ENCODE results near the gene POP7.
"Not testable (repeated sequence)": the region's sequence is repeated elsewhere in the genome, so short reads cannot be mapped to it uniquely, and the experiment has no call there.

POP7 gene

DNA sequence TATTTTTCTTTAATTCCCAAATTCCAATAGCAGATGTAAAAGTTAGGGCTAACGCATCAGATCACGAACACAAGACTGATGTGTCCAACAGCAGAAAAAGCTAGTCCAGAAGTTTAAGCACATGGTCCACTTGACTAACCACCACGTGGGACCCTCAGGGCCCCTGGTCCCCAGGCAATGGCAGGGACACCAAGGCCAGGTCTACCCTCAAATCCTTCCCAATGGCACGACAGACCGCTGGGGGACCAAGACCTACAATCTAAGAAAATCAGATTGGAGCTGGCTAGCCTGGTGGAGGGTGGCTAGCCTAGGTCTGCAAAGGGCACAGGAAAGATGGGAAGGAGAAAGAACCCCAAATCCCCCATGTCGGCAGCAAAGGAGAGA, 13.4 kb upstream of the POP7 start:
- no peak for DNase-seq (ENCODE audit: low spot score)

DNA sequence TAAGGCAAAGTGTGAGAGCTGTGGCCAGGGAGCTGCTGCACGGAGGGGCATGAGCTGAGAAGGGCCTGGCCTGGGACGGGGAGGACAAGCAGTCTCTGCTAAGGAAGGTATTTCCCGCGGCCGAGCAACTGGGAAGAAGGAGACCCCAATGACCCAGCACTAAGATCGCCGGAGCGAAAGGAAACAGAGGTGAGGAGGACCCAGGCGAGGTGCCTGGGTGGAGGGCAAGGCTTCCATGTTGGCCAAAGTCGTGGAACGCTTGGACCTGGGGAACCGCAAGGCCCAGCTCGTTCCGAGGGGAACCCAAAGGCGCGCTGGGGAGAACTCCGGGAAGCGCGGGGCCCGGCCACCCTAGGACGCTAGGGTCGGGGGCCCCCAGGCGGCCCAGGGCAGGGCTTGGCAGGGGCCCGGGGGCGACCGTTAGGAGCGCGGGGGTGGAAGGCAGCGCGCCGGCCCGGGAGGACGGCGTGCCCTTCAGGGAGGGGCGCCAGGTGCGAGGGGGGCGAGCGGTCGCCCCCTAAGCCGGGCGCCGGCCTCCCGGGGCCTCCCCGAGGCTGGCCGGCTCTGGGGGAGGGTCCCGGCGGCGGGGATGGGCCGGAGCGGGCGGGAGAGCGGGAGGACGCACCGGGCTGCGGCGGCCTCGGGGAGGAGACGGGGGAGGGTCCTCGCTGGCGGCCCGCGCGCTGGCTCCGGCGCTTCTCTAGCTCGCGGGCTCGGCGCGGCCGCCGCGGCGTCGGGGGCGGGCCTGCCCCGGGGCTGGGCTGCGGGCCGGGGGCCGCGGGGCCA, 12.4 kb upstream of the POP7 start:
- no peak for DNase-seq (ENCODE audit: low spot score)

DNA sequence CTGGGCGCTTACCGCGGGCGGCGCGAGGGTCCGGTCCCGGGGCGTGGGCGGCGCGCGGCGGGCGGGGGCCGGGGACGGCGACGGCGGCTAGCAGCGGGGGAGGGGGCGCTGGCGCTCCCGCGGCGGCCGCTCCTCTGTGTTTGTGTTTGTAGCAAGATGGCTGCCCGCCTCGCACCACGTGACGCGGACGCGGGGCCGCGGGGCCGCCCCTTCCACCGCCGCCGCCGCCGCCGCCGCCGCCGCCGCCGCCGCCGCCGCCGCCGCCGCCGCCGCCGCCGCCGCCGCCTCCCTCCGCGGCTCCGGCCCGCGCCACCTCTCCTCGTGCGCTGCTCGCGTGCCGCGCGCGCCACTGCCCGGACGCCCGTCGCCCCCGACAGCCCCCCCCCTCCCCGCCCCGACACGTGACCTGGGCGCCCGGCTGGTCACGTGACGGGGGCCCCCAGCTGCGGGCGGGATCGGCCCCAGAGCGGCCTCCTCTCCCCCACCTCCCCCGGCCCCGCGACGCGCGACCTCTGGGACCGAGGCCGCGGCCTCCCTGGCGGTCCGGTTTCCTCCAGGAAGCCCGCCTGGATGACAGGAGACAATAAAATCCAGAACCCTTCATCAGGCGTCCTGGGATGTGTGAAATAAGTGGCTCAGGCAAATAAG, 11.7 kb upstream of the POP7 start, which contains the start of gene GIGYF1:
TSS of gene GIGYF1 (minus strand) at position 153 of the 648 bp plus-strand sequence. CDS start 6,012 bp downstream, outside the sequence.
- DNase-seq (ENCODE audit: low spot score): peak; percentile 60

- DNase-seq (ENCODE audit: low spot score): no peak
Measured at GRCh38 chr7:100696123-100696521, 9.8 kb upstream of the POP7 start.

GRCh38 chr7:100699018-100699417, 6.9 kb upstream of the POP7 start:
- DNase-seq (ENCODE audit: low spot score): no peak

GRCh38 chr7:100701089-100701488, 4.8 kb upstream of the POP7 start:
- DNase-seq (ENCODE audit: low spot score): not testable (repeated sequence)

- DNase-seq (ENCODE audit: low spot score): peak; percentile 59
Measured at GRCh38 chr7:100705320-100705752, 585 bp upstream of the POP7 start.

GRCh38 chr7:100706672-100707311, 871 bp downstream of the POP7 start:
- no peak for DNase-seq (ENCODE audit: low spot score)

GRCh38 chr7:100708395-100708794, 2.5 kb downstream of the POP7 start:
- DNase-seq (ENCODE audit: low spot score): no peak

- DNase-seq (ENCODE audit: low spot score): no peak
Measured at GRCh38 chr7:100710452-100710851, 4.5 kb downstream of the POP7 start.

- no peak for DNase-seq (ENCODE audit: low spot score)
Measured at GRCh38 chr7:100711369-100711768, 5.4 kb downstream of the POP7 start.

DNA sequence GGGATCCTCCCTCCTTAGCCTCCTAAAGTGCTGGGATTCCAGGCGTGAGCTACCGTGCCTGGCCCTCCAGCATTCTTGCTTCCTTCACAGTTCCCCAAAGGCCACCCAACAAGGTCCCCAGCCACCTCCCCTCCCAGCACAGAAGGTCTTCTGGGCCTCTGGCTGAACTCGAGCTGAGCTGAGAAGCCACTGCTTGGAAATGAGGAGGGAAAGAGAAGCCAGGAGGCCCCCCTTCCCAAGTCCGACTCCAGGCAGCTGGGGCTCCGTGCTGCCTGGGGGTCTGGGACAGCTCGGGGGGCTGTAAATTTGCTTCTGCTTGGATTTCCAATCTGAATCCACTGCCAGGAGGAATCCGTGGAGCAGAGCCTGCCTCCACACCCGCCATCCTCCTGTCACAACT, 8.8 kb downstream of the POP7 start:
- DNase-seq (ENCODE audit: low spot score): no peak

- DNase-seq (ENCODE audit: low spot score): not testable (repeated sequence)
Measured at GRCh38 chr7:100717073-100717472, 11.2 kb downstream of the POP7 start.

DNA sequence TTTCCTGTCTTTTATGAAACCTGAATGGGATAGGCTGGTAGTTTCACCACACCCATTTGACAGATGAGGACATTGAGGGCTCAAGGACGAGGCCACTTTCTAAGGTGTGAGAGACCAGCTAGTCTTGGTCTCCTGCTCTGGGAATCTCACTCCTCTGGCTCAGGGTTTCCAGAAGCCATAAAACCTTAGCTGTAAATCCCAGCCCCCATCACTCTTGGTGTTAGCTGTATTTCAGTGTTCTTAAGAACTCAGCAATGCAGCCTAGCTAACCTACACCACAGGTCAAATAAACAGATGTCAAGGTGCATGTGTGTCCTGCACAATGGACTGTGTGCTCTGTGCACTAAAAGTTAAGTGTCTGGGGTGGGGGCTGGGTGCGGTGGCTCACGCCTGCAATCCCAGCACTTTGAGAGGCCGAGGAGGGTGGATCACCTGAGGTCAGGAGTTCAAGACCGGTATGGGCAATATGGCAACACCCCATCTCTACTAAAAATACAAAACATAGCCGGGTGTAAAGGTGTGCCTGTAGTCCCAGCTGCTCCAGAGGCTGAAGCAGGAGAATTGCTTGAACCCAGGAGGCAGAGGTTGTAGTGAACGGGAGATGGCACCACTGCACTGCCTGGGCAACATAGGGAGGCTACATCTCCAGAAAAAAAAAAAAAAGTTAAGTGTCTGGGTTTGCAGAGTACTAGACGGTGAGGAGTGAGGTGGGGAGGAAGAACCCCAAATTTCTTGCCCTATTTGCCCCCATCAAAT, 13.8 kb downstream of the POP7 start:
- DNase-seq (ENCODE audit: low spot score): no peak

DNA sequence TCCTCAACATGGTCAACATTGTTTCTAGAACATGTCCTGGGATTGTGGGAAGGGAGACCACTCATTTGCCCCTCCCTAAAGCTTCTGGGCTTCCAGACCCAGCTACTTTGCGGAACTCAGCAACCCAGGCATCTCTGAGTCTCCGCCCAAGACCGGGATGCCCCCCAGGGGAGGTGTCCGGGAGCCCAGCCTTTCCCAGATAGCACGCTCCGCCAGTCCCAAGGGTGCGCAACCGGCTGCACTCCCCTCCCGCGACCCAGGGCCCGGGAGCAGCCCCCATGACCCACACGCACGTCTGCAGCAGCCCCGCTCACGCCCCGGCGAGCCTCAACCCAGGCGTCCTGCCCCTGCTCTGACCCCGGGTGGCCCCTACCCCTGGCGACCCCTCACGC, 14.4 kb downstream of the POP7 start, which contains the start of gene EPO:
TSS of gene EPO (plus strand) at position 190 of the 392 bp plus-strand sequence. CDS start 513 bp downstream, outside the sequence.
- no peak for DNase-seq (ENCODE audit: low spot score)

GRCh38 chr7:100720671-100721504, 15.0 kb downstream of the POP7 start:
- DNase-seq (ENCODE audit: low spot score): no peak

- no peak for DNase-seq (ENCODE audit: low spot score)
Measured at GRCh38 chr7:100721505-100721812, 15.5 kb downstream of the POP7 start.

DNA sequence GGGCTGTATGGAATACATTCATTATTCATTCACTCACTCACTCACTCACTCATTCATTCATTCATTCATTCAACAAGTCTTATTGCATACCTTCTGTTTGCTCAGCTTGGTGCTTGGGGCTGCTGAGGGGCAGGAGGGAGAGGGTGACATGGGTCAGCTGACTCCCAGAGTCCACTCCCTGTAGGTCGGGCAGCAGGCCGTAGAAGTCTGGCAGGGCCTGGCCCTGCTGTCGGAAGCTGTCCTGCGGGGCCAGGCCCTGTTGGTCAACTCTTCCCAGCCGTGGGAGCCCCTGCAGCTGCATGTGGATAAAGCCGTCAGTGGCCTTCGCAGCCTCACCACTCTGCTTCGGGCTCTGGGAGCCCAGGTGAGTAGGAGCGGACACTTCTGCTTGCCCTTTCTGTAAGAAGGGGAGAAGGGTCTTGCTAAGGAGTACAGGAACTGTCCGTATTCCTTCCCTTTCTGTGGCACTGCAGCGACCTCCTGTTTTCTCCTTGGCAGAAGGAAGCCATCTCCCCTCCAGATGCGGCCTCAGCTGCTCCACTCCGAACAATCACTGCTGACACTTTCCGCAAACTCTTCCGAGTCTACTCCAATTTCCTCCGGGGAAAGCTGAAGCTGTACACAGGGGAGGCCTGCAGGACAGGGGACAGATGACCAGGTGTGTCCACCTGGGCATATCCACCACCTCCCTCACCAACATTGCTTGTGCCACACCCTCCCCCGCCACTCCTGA, 16.7 kb downstream of the POP7 start:
- no peak for DNase-seq (ENCODE audit: low spot score)

GRCh38 chr7:100723732-100724275, 17.9 kb downstream of the POP7 start:
- DNase-seq (ENCODE audit: low spot score): no peak

GRCh38 chr7:100724364-100724763, 18.4 kb downstream of the POP7 start:
- not testable (repeated sequence) for DNase-seq (ENCODE audit: low spot score)
